CD4-positive, alpha-beta T cell treated with Interleukin-12 subunit alpha and Interleukin-12 subunit beta, for 1 hour (primary cell): ENCODE results near the gene LRMDA.

ENCODE experiments used
- DNase-seq: peaks from one replicate; pipeline ENCODE4 v3.0.0-alpha.2; 2020

LRMDA gene

GRCh38 chr10:75477680-75478079, 46.3 kb downstream of the LRMDA start:
- DNase-seq = no peak

- DNase-seq = no peak
Observed at GRCh38 chr10:75480374-75480773, 49.0 kb downstream of the LRMDA start.

- DNase-seq = no peak
Observed at GRCh38 chr10:75483188-75483587, 51.8 kb downstream of the LRMDA start.

- no peak for DNase-seq
Observed at GRCh38 chr10:75484717-75485116, 53.3 kb downstream of the LRMDA start.

- no peak for DNase-seq
Observed at GRCh38 chr10:75486591-75486990, 55.2 kb downstream of the LRMDA start.

- DNase-seq = no peak
Observed at GRCh38 chr10:75487087-75487754, 55.8 kb downstream of the LRMDA start.

GRCh38 chr10:75487755-75488125, 56.3 kb downstream of the LRMDA start:
- no peak for DNase-seq

GRCh38 chr10:75492173-75492925, 60.9 kb downstream of the LRMDA start:
- DNase-seq = no peak

- no peak for DNase-seq
Observed at GRCh38 chr10:75493464-75493863, 62.0 kb downstream of the LRMDA start.

- DNase-seq = no peak
Observed at GRCh38 chr10:75495434-75496190, 64.2 kb downstream of the LRMDA start.

- no peak for DNase-seq
Observed at GRCh38 chr10:75496191-75496567, 64.8 kb downstream of the LRMDA start.

- no peak for DNase-seq
Observed at GRCh38 chr10:75497997-75498883, 66.8 kb downstream of the LRMDA start.

- no peak for DNase-seq
Observed at GRCh38 chr10:75498884-75499350, 67.5 kb downstream of the LRMDA start.

- DNase-seq = no peak
Observed at GRCh38 chr10:75499556-75500160, 68.2 kb downstream of the LRMDA start.

GRCh38 chr10:75502389-75502788, 71.0 kb downstream of the LRMDA start:
- no peak for DNase-seq

GRCh38 chr10:75502838-75503237, 71.4 kb downstream of the LRMDA start:
- DNase-seq = no peak

GRCh38 chr10:75505293-75505692, 73.9 kb downstream of the LRMDA start:
- DNase-seq = no peak

- DNase-seq = no peak
Observed at GRCh38 chr10:75505840-75506506, 74.5 kb downstream of the LRMDA start.

- DNase-seq = no peak
Observed at GRCh38 chr10:75506930-75507329, 75.5 kb downstream of the LRMDA start.

- DNase-seq = no peak
Observed at GRCh38 chr10:75507469-75507868, 76.0 kb downstream of the LRMDA start.

- no peak for DNase-seq
Observed at GRCh38 chr10:75508239-75508813, 76.9 kb downstream of the LRMDA start.
